GM23338 (cell line): ENCODE results near the gene ZCCHC2. TPM values are rescaled to one million over a fixed set of nuclear protein-coding genes. Genes with fewer than 3 reads are reported as not detected.

Experiments used
- ATAC-seq: fragments of 200-7000 bp; cut with Tn5 transposase; 3 replicates; pipeline ENCODE4 v1.9.1; 2020
- DNase-seq: peaks from one replicate; pipeline ENCODE4 v3.0.0-alpha.2; 2015; ENCODE audit warnings: low spot score
- H2AFZ ChIP-seq: fragments of 200-600 bp; sonication (generic); 2 replicates; pipeline ENCODE4 v1.8.0; 2016; ENCODE audit warnings: antibody characterized with exemption, mild to moderate bottlenecking, moderate library complexity
- H3F3A ChIP-seq: fragments of 200-600 bp; sonication (generic); replicated peaks from 2 replicates; pipeline ENCODE4 v1.8.0; 2017; ENCODE audit warnings: antibody characterized with exemption, mixed run types, low read depth
- H3K27ac ChIP-seq: fragments of 200-600 bp; sonication (generic); 2 replicates; pipeline ENCODE4 v1.6.1; 2016; ENCODE audit warnings: low read depth
- H3K27me3 ChIP-seq: fragments of 200-600 bp; sonication (generic); 2 replicates; pipeline ENCODE4 v1.8.0; 2016; ENCODE audit warnings: mild to moderate bottlenecking, mixed run types, moderate library complexity; ENCODE audit not compliant: insufficient read depth
- H3K36me3 ChIP-seq: fragments of 200-600 bp; sonication (generic); 2 replicates; pipeline ENCODE4 v1.8.0; 2016; ENCODE audit warnings: mild to moderate bottlenecking; ENCODE audit not compliant: insufficient read depth
- H3K4me1 ChIP-seq: fragments of 200-600 bp; sonication (generic); 2 replicates; pipeline ENCODE4 v1.8.0; 2016; ENCODE audit warnings: mild to moderate bottlenecking, moderate library complexity; ENCODE audit not compliant: insufficient read depth
- H3K4me2 ChIP-seq: fragments of 200-600 bp; sonication (generic); 2 replicates; pipeline ENCODE4 v1.7.1; 2017; ENCODE audit warnings: mixed run types
- H3K4me3 ChIP-seq: fragments of 200-600 bp; sonication (generic); 2 replicates; pipeline ENCODE4 v1.6.1; 2016; ENCODE audit warnings: mixed run types
- H3K79me2 ChIP-seq: fragments of 200-600 bp; sonication (generic); replicated peaks from 2 replicates; pipeline ENCODE4 v1.8.0; 2017; ENCODE audit warnings: mild to moderate bottlenecking; ENCODE audit not compliant: insufficient read depth
- H3K9me2 ChIP-seq: fragments of 200-600 bp; sonication (generic); 2 replicates; pipeline ENCODE4 v1.8.0; 2017; ENCODE audit not compliant: insufficient read depth
- H4K20me1 ChIP-seq: fragments of 200-600 bp; sonication (generic); replicated peaks from 2 replicates; pipeline ENCODE4 v1.8.0; 2017; ENCODE audit warnings: mild to moderate bottlenecking; ENCODE audit not compliant: insufficient read depth
- H3K27ac Mint-ChIP-seq: 2 replicates; pipeline ENCODE4 v1.8.0; 2020; ENCODE audit warnings: inconsistent platforms, mild to moderate bottlenecking, moderate library complexity, mixed read lengths
- H3K27me3 Mint-ChIP-seq: 3 replicates; pipeline ENCODE4 v1.8.0; 2022; ENCODE audit warnings: low read depth, mild to moderate bottlenecking, moderate library complexity, mixed read lengths, inconsistent platforms; ENCODE audit not compliant: insufficient read depth, poor library complexity
- H3K36me3 Mint-ChIP-seq: 3 replicates; pipeline ENCODE4 v1.8.0; 2021; ENCODE audit warnings: low read depth, mild to moderate bottlenecking, inconsistent platforms, moderate library complexity, mixed read lengths
- H3K4me1 Mint-ChIP-seq: 3 replicates; pipeline ENCODE4 v1.8.0; 2020; ENCODE audit warnings: mild to moderate bottlenecking, inconsistent platforms, mixed read lengths
- H3K4me3 Mint-ChIP-seq: 3 replicates; pipeline ENCODE4 v1.8.0; 2021; ENCODE audit warnings: moderate library complexity, mild to moderate bottlenecking, inconsistent platforms, mixed read lengths
- H3K9me3 Mint-ChIP-seq: 3 replicates; pipeline ENCODE4 v1.8.0; 2020; ENCODE audit warnings: moderate library complexity, mild to moderate bottlenecking, inconsistent platforms, mixed read lengths
- CREB1 ChIP-seq: fragments of 250-450 bp; sonication (Bioruptor Pico); IDR thresholded peaks from 2 replicates; pipeline ENCODE4 v1.5.0; 2020; ENCODE audit warnings: low read depth, mild to moderate bottlenecking, moderate library complexity
- EZH2phosphoT487 ChIP-seq: fragments of 200-600 bp; sonication (generic); IDR thresholded peaks from one replicate; pipeline ENCODE4 v1.8.1; 2018; ENCODE audit warnings: antibody characterized with exemption; ENCODE audit not compliant: unreplicated experiment
- JUNB ChIP-seq: IDR thresholded peaks from one replicate; pipeline ENCODE4 v1.6.1; 2016; ENCODE audit warnings: antibody characterized with exemption; ENCODE audit not compliant: unreplicated experiment
- POLR2AphosphoS5 ChIP-seq: IDR thresholded peaks from 2 replicates; pipeline ENCODE4 v1.6.1; 2016; ENCODE audit warnings: antibody characterized with exemption, low read depth
- REST ChIP-seq: IDR thresholded peaks from one replicate; pipeline ENCODE4 v1.6.1; 2018; ENCODE audit warnings: antibody characterized with exemption; ENCODE audit not compliant: unreplicated experiment
- STAT1 ChIP-seq: IDR thresholded peaks from one replicate; pipeline ENCODE4 v1.6.1; 2016; ENCODE audit warnings: antibody characterized with exemption; ENCODE audit not compliant: unreplicated experiment
- ZNF114 ChIP-seq: fragments of 250-450 bp; sonication (Bioruptor Pico); IDR thresholded peaks from 2 replicates; pipeline ENCODE4 v1.5.0; 2020; ENCODE audit warnings: mild to moderate bottlenecking, moderate library complexity
- ZNF331 ChIP-seq: fragments of 250-450 bp; sonication (Bioruptor Pico); IDR thresholded peaks from 2 replicates; pipeline ENCODE4 v1.5.0; 2020; ENCODE audit warnings: low read depth, mild to moderate bottlenecking, moderate library complexity
- ZNF462 ChIP-seq: fragments of 250-450 bp; sonication (Bioruptor Pico); IDR thresholded peaks from 2 replicates; pipeline ENCODE4 v1.5.0; 2020; ENCODE audit warnings: mild to moderate bottlenecking, moderate library complexity
- polyA plus RNA-seq: library from polyadenylated mRNA; unstranded; fragments of >200 nt; fragmentation: Nextera tagmentation; extraction: Ambion mirVana; gene quantifications from 2 replicates; pipeline ENCODE4 v1.2.1, GENCODE V29; 2016
- total RNA-seq: library from RNA; depleted of rRNA; stranded (reverse); fragments of >200 nt; shearing (Covaris generic); gene quantifications from 2 replicates; pipeline ENCODE4 v1.2.3, GENCODE V29; 2014
- TF ChIP-seq, protein P1 (sequence below): IDR thresholded peaks from 2 replicates; pipeline ENCODE4 v1.6.1; 2016; ENCODE audit warnings: antibody characterized with exemption
- TF ChIP-seq, protein P2 (sequence below), 2 experiments: fragments of 200-600 bp in 1 of 2; sonication (generic) in 1 of 2; conservative IDR thresholded peaks; 2 replicates each; pipeline versions ENCODE4 v1.5.1 to v1.6.1; 2016 to 2017; ENCODE audit warnings: antibody characterized with exemption in 2 of 2, low read depth in 2 of 2, mild to moderate bottlenecking in 2 of 2, moderate library complexity in 1 of 2

The ZCCHC2 gene
- total and polyA plus RNA-seq, 2 experiments from 2014 or later, result 5.4 to 15.4 TPM

GRCh38 chr18:62571648-62572047, 48.8 kb downstream of the ZCCHC2 start:
- Mint-ChIP-seq H3K27ac (no peak overlapping the region), H3K4me1 (peaks cover 7% of the 10 kb centered on the region; the same call in 2 of the 3 replicates), H3K4me3 (no peak overlapping the region), H3K36me3 (peaks cover 37% of the 10 kb centered on the region), H3K27me3 (no peaks in the 10 kb centered on the region), H3K9me3 (no peaks in the 10 kb centered on the region)
- H3K27ac ChIP-seq, result no peak overlapping the region
- H4K20me1 ChIP-seq, result no peaks in the 10 kb centered on the region
- no peaks in the 10 kb centered on the region for H3K9me2 ChIP-seq
- peaks cover 4% of the 10 kb centered on the region; the same call in 1 of the 2 replicates for H3K36me3 ChIP-seq
- H3K27me3 ChIP-seq, result no peaks in the 10 kb centered on the region
- H3K4me1 ChIP-seq, result no peaks in the 10 kb centered on the region
- no peak for DNase-seq
- no peak overlapping the region for H3K4me2 ChIP-seq
- TF ChIP-seq EZH2phosphoT487 (no peak), ZNF114 (CRISPR knock-in tag) (no peak), CREB1 (CRISPR knock-in tag) (no peak), STAT1 (no peak), ZNF331 (CRISPR knock-in tag) (no peak), REST (no peak), POLR2AphosphoS5 (no peak), ZNF462 (no peak), JUNB (no peak)
- TF ChIP-seq, protein P1, sequence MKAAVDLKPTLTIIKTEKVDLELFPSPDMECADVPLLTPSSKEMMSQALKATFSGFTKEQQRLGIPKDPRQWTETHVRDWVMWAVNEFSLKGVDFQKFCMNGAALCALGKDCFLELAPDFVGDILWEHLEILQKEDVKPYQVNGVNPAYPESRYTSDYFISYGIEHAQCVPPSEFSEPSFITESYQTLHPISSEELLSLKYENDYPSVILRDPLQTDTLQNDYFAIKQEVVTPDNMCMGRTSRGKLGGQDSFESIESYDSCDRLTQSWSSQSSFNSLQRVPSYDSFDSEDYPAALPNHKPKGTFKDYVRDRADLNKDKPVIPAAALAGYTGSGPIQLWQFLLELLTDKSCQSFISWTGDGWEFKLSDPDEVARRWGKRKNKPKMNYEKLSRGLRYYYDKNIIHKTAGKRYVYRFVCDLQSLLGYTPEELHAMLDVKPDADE, result no peak
- TF ChIP-seq, protein P2, sequence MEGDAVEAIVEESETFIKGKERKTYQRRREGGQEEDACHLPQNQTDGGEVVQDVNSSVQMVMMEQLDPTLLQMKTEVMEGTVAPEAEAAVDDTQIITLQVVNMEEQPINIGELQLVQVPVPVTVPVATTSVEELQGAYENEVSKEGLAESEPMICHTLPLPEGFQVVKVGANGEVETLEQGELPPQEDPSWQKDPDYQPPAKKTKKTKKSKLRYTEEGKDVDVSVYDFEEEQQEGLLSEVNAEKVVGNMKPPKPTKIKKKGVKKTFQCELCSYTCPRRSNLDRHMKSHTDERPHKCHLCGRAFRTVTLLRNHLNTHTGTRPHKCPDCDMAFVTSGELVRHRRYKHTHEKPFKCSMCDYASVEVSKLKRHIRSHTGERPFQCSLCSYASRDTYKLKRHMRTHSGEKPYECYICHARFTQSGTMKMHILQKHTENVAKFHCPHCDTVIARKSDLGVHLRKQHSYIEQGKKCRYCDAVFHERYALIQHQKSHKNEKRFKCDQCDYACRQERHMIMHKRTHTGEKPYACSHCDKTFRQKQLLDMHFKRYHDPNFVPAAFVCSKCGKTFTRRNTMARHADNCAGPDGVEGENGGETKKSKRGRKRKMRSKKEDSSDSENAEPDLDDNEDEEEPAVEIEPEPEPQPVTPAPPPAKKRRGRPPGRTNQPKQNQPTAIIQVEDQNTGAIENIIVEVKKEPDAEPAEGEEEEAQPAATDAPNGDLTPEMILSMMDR (conservative IDR thresholded peaks at IDR 0.05; ENCODE audit: low read depth in 2 of 2), result no peak
- ATAC-seq, result no peak
- no peak overlapping the region for H3K4me3 ChIP-seq
- no peaks in the 10 kb centered on the region for H3K79me2 ChIP-seq
- H3F3A ChIP-seq, result no peaks in the 10 kb centered on the region
- no peak overlapping the region for H2AFZ ChIP-seq
